HepG2 (cell line): Measurements from ENCODE around the gene CIAO2A. TPM values are rescaled to one million over a fixed set of nuclear protein-coding genes. Genes with fewer than 3 reads are reported as not detected.

Source experiments
- CEBPB ChIP-seq: IDR thresholded peaks from 2 replicates; pipeline ENCODE4 v1.6.1; 2011; ENCODE audit warnings: low read depth, low read length, improper control_type of control experiment, borderline replicate concordance
- E2F1 ChIP-seq: sonication (generic); formaldehyde crosslinking; IDR thresholded peaks from 2 replicates; pipeline ENCODE4 v1.5.0; 2020; ENCODE audit warnings: missing genetic modification reagents
- E2F5 ChIP-seq: sonication (generic); formaldehyde crosslinking; conservative IDR thresholded peaks from 2 replicates; pipeline ENCODE4 v1.4.0; 2020; ENCODE audit warnings: missing genetic modification reagents
- KDM6A ChIP-seq: IDR thresholded peaks from 2 replicates; pipeline ENCODE4 v1.6.1; 2016; ENCODE audit warnings: low read depth
- NR3C1 ChIP-seq: sonication (generic); formaldehyde crosslinking; IDR thresholded peaks from 2 replicates; pipeline ENCODE4 v1.4.0; 2020; ENCODE audit warnings: missing genetic modification reagents
- RBM39 ChIP-seq: fragments of 200-400 bp; formaldehyde crosslinking; IDR thresholded peaks from one replicate; pipeline ENCODE4 v1.6.1; 2018; ENCODE audit warnings: antibody characterized with exemption, mild to moderate bottlenecking, low read depth, low read length; ENCODE audit not compliant: poor library complexity, severe bottlenecking
- REXO4 ChIP-seq: sonication (generic); formaldehyde crosslinking; IDR thresholded peaks from 2 replicates; pipeline ENCODE4 v1.8.0; 2022; ENCODE audit warnings: missing genetic modification reagents, mild to moderate bottlenecking, borderline replicate concordance
- RNF219 ChIP-seq: sonication (generic); formaldehyde crosslinking; IDR thresholded peaks from 2 replicates; pipeline ENCODE4 v1.5.0; 2020; ENCODE audit warnings: mild to moderate bottlenecking, missing genetic modification reagents
- SALL1 ChIP-seq: sonication (generic); formaldehyde crosslinking; IDR thresholded peaks from 2 replicates; pipeline ENCODE4 v1.8.0; 2022; ENCODE audit warnings: mild to moderate bottlenecking, missing genetic modification reagents
- SALL2 ChIP-seq: sonication (generic); formaldehyde crosslinking; IDR thresholded peaks from 2 replicates; pipeline ENCODE4 v1.8.1; 2023; ENCODE audit warnings: mild to moderate bottlenecking, missing genetic modification reagents, inconsistent platforms
- SIX1 ChIP-seq: sonication (generic); formaldehyde crosslinking; IDR thresholded peaks from 2 replicates; pipeline ENCODE4 v1.4.0; 2020; ENCODE audit warnings: missing genetic modification reagents, borderline replicate concordance
- SOX5 ChIP-seq: IDR thresholded peaks from 2 replicates; pipeline ENCODE4 v1.6.1; 2016; ENCODE audit warnings: borderline replicate concordance
- SRSF9 ChIP-seq: fragments of 200-400 bp; formaldehyde crosslinking; IDR thresholded peaks from 2 replicates; pipeline ENCODE4 v1.6.1; 2018; ENCODE audit warnings: borderline replicate concordance, mild to moderate bottlenecking, low read depth, low read length; ENCODE audit not compliant: insufficient read depth, poor library complexity, severe bottlenecking
- TSC22D2 ChIP-seq: sonication (generic); formaldehyde crosslinking; IDR thresholded peaks from 2 replicates; pipeline ENCODE4 v1.5.1; 2020; ENCODE audit warnings: missing genetic modification reagents, mild to moderate bottlenecking, borderline replicate concordance
- ZNF264 ChIP-seq: sonication (generic); formaldehyde crosslinking; IDR thresholded peaks from 2 replicates; pipeline ENCODE4 v1.4.0; 2020; ENCODE audit warnings: missing genetic modification reagents
- ZNF441 ChIP-seq: sonication (generic); formaldehyde crosslinking; IDR thresholded peaks from 2 replicates; pipeline ENCODE4 v1.7.0; 2021; ENCODE audit warnings: missing genetic modification reagents, borderline replicate concordance
- ZNF484 ChIP-seq: sonication (generic); formaldehyde crosslinking; IDR thresholded peaks from 2 replicates; pipeline ENCODE4 v1.5.1; 2020; ENCODE audit warnings: mild to moderate bottlenecking, low read depth, missing genetic modification reagents, borderline replicate concordance
- ZNF503 ChIP-seq: sonication (generic); formaldehyde crosslinking; IDR thresholded peaks from 2 replicates; pipeline ENCODE4 v1.4.0; 2020; ENCODE audit warnings: missing genetic modification reagents
- ZNF574 ChIP-seq: sonication (generic); formaldehyde crosslinking; IDR thresholded peaks from 2 replicates; pipeline ENCODE4 v1.4.0; 2020; ENCODE audit warnings: missing genetic modification reagents
- ZNF781 ChIP-seq: sonication (generic); formaldehyde crosslinking; IDR thresholded peaks from 2 replicates; pipeline ENCODE4 v1.5.1; 2020; ENCODE audit warnings: borderline replicate concordance, mild to moderate bottlenecking, missing genetic modification reagents; ENCODE audit errors: not compliant biosample characterization
- ZNF788 ChIP-seq: sonication (generic); formaldehyde crosslinking; IDR thresholded peaks from 2 replicates; pipeline ENCODE4 v1.5.0; 2020; ENCODE audit warnings: mild to moderate bottlenecking, missing genetic modification reagents, borderline replicate concordance
- polyA plus RNA-seq, 8 experiments: library from polyadenylated mRNA; depleted of rRNA in 3 of 8; stranded (reverse) in 7 of 8; unstranded in 1 of 8; fragments of >200 nt; fragmentation: Illumina TruSeq in 4 of 8; extraction: Trizol in 4 of 8; gene quantifications; 2 replicates each; pipeline versions ENCODE4 v1.2.1 to v1.2.3, GENCODE V29; 2011 to 2016; ENCODE audit warnings: low read depth in 4 of 8, missing spikeins in 1 of 8, mixed read lengths in 1 of 8; ENCODE audit not compliant: insufficient read depth in 1 of 8
- total RNA-seq, 5 experiments: library from RNA; depleted of rRNA; stranded (reverse); fragments of >200 nt; fragmentation: Illumina TruSeq; extraction: Trizol; gene quantifications; 2 replicates each; pipeline ENCODE4 v1.2.3, GENCODE V29; 2016; ENCODE audit warnings: low read depth in 1 of 5

The CIAO2A gene
- total and polyA plus RNA-seq, 2 of the 13 experiments (the other 11 are each of a cell fraction or from before 2014, with no cell fraction given), result 83.0 to 100 TPM

GRCh38 chr15:64072812-64073211 lies 20.8 kb downstream of the CIAO2A start (continued):
- TF ChIP-seq ZNF781 (CRISPR knock-in tag) (no peak), ZNF441 (no peak), CEBPB (peak; percentile 21; the same call in 1 of the 2 replicates), SALL2 (CRISPR knock-in tag) (no peak), ZNF574 (CRISPR knock-in tag) (no peak), E2F1 (CRISPR knock-in tag) (0 out of 2 replicates have a peak, but pooled peaks have one; percentile 25), RBM39 (no peak), NR3C1 (CRISPR knock-in tag) (no peak), TSC22D2 (CRISPR knock-in tag) (no peak), ZNF503 (CRISPR knock-in tag) (peak; percentile 95), RNF219 (no peak), SIX1 (CRISPR knock-in tag) (peak; percentile 82; the same call in 1 of the 2 replicates), ZNF788 (CRISPR knock-in tag) (no peak), SOX5 (peak; percentile 99), ZNF484 (no peak), KDM6A (peak; percentile 81), ZNF264 (CRISPR knock-in tag) (peak; percentile 74), E2F5 (CRISPR knock-in tag) (no peak), REXO4 (no peak), SALL1 (CRISPR knock-in tag) (peak; percentile 78; the same call in 1 of the 2 replicates), SRSF9 (no peak)
